HPDE6-E6E7 (cell line): ENCODE results near the gene RHOC.
"Not testable (repeated sequence)": the region's sequence is repeated elsewhere in the genome, so short reads cannot be mapped to it uniquely, and the experiment has no call there.

Experiments
- DNase-seq: peaks from one replicate; pipeline ENCODE4 v3.0.0; 2011; ENCODE audit warnings: missing footprints; ENCODE audit errors: extremely low spot score

Gene RHOC

DNA sequence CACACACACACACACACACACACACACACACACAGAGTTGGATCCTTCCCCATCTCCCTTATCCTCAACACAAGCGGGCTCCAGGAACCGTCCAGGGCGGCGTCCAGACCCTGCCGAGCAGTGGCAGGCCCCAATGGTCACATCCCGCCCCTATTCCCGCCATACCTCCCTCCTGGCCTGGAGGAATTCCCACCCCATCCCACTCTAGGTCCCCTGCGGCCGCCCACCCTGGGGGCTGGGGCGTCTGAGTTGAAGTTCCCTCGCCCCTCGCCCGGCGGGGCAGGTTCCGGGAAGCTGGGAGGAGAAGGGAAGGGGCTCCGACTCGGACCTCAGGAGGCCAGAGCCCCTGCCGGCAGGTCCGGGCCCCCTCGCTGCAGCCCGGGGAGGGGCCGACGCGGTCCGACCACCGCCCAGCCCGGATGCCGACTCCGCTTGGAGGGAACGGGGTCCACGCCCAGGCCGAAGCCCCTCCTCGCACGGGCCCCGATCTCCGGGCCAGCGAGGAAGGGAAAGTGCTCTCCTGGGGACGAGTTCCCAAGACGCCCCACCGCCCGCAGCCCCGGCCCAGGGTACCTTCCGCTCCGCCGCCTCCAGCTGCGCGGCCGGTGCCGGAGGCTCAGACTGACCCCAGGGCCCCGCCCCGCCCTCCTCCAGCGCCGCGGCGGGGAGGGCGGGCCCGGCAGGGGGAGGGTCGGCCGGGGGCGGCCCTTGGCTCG, at the start of gene RHOC:
Gene RHOC (minus strand): TSS at position 623 of the 716 bp plus-strand sequence. CDS start 3,328 bp downstream, outside the sequence.
- DNase-seq, result no peak

GRCh38 chr1:112754116-112754628, 47.2 kb upstream of the RHOC start:
- no peak for DNase-seq

GRCh38 chr1:112748396-112748795, 41.5 kb upstream of the RHOC start:
- DNase-seq, result no peak

GRCh38 chr1:112744009-112744578, 37.2 kb upstream of the RHOC start:
- DNase-seq, result no peak

DNA sequence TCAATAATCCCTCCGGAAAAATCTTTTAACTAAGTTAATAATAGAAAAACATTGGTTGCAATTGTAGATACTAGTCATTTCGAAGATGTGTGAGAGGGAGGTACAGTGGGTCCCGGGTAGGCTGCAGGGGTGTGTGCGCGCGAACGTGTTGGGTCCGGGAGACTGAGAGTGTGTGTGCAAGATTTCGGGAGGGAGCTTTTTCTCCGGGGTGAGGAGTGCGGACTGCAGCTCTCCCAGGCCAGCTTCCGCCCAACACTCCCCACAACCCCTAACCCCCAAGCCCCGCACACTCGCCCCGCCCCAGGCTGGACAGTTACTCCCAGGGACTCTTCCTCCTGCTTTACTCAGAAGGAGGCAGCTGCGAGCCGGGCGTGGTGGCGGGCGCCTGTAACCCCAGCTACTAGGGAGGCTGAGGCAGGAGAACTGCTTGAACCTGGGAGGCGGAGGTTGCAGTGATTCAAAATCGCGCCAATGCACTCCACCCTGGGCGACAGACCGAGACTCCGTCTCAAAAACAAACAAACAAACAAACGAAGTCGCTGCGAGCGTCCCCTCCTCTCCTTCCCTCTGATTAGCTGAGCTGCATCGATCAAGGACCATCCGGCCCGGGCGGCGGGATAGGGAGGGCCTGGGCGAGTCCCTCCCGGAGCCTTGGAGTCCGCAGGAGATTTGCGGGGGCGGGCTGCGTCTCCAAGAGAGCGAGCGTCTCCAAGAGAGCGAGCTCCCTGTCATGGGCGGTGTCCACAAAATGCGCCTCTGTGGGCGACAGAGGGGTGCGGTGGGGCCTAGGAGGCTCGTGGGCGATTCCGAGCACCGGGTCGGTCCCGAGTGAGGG, 36.5 kb upstream of the RHOC start:
- no peak for DNase-seq

- no peak for DNase-seq
These were observed 30.6 kb upstream of the RHOC start for GRCh38 chr1:112737573-112737972.

DNA sequence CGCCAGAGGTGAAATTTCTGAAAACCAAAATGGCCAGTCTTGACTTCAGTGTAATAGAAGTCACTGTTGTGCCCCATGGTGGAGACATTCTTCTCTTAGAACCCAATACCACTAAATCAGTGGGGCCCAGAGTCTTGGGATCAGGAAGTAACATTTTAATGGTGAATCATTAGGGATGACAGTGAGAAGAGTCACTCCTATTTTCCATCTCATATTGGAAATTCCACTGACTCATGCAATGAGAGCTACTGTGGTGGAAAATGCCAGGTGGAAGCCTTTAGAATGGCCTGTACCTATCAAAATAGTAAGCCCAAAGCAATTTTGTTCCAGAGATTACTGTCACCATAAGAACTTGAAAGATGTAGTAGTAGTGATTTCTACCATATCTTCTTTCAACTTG, 28.8 kb upstream of the RHOC start:
- peak; percentile 91 for DNase-seq

GRCh38 chr1:112731451-112731850, 24.5 kb upstream of the RHOC start:
- no peak for DNase-seq

DNA sequence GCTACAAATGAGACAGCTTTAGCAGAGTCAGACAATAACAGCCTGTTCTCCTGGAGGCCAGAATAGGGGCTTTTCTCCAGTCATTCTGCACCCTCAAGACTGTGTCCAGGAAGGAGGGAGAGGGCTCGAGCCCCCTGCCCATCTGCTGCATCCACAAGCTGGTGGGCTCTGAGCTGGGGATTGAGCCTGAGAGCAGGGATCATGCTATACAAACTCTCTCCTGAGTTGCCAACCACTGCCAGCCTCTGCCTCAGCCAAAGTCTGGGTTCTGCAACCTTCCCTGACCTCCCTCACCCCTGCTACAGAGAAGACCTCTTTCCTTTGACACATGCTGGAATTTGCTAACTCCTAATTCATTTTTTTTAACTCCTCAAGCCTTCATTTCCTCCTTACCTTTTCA, 23.0 kb upstream of the RHOC start:
- DNase-seq, result no peak

DNA sequence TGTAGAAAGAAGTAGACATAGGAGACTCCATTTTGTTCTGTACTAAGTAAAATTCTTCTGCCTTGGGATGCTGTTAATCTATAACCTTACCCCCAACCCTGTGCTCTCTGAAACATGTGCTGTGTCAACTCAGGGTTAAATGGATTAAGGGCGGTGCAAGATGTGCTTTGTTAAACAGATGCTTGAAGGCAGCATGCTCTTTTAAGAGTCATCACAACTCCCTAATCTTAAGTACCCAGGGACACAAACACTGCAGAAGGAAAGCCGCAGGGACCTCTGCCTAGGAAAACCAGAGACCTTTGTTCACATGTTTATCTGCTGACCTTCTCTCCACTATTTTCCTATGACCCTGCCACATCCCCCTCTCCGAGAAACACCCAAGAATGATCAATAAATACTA, 22.1 kb upstream of the RHOC start:
- not testable (repeated sequence) for DNase-seq

DNA sequence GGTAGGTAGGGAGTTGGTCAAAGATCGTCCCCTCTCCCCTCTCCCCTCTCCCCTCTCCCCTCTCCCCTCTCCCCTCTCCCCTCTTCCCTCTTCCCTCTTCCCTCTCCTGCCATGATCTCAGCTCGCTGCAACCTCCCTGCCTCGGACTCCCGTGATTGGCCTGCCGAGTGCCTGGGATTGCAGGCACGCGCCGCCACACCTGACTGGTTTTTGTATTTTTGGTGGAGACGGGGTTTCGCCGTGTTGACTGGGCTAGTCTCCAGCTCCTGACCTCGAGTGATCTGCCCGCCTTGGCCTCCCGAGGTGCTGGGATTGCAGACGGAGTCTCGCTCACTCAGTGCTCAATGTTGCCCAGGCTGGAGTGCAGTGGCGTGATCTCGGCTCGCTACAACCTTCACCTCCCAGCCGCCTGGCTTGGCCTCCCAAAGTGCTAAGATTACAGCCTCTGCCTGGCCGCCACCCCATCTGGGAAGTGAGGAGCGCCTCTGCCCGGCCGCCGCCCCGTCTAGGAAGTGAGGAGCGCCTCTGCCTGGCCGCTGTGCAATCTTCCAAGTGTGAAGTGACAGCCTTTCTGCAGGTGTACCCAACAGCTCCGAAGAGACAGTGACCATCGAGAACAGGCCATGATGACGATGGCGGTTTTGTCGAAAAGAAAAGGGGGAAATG, 21.5 kb upstream of the RHOC start:
- DNase-seq, result not testable (repeated sequence)

GRCh38 chr1:112727716-112728115, 20.8 kb upstream of the RHOC start:
- no peak for DNase-seq

DNA sequence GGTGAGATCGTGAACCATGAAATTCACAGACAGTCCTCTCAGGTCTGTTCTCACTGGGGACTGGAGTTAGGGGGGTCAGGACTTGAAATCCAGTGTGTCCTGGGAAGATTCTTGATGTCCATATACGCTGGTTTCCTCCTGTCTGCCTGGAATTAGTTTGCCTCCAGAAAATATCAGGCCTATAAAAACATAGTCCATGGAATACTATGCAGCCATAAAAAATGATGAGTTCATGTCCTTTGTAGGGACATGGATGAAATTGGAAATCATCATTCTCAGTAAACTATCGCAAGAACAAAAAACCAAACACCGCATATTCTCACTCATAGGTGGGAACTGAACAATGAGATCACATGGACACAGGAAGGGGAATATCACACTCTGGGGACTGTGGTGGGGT, 17.3 kb upstream of the RHOC start:
- DNase-seq, result not testable (repeated sequence)

DNA sequence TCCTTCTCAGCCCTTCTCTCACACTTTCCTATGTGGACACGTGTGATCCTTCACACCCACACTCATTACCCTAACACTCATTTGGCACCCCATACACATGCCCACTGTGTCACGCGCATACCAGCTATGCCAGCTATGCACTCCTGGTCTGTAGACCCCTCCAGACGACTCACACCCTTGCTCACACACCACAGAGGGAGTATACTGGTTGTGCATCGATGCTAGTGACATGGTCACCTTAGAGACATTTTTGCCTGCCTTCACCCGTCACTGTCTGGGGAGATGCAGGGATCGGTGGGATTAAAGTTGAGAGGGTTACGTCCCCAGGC, 16.5 kb upstream of the RHOC start:
- DNase-seq, result no peak

DNA sequence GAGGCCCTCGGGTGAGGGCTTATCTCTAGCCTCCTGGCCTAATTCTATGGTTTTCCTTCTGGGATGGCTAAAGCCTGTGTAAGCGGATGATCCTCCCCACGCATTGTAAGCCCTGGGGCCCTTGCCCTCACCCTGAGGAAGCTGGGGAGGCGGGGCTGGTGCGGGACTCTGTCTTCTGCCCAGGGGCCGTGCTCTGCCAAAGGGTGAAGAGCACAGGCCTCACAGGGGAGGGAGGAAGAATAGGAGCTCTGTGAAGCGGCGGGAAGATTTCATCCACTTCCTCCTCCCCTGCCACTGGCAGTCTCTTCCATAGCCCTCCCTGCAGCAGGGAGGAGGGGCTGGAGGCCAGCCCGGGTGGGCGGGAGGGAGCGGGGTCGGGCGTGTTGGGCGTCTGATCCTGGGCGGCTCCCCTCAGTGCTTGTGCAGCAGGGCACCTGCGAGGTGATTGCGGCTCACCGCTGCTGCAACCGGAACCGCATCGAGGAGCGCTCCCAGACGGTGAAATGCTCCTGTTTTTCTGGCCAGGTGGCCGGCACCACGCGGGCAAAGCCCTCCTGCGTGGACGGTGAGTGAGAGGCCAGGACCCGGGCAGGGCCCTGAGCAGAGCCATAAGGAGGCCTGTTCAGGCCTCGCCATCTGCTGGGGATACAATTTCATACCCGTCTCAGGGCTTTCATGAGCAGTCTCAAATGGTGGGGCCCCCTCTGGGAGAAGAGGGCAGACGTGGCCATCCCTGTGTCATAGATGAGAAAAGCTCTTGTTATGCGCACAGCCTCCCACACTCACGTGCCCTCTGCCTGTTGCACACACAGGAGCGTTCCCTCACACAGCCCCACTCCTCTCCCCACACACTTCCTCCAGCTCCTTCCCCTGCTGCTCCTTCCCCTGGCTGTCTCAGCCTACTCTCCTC, 15.9 kb upstream of the RHOC start:
- DNase-seq, result no peak

DNA sequence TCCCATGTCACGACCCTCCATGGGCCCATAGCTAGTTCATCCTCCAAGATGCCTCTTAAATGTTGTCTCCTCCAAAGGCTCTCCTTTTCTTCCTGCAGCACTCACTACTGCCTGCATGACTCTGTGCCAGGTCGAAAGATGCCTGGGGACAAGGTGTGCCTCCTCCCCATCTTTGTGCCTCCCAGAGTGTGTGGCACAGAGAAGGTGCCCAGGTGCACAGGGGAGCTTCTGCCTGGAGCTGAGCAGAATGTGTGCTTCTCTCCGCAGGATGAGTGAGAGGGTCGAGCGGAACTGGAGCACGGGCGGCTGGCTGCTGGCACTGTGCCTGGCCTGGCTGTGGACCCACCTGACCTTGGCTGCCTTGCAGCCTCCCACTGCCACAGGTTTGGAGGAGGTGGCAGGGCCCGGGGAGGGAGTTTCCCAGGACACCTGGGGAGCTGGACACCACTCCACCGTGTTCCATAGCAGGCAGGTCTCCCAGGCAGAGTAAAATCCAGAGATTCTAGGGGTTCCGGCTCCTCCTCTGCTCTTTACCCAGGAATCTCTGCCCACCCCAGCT, 15.1 kb upstream of the RHOC start:
- no peak for DNase-seq

DNA sequence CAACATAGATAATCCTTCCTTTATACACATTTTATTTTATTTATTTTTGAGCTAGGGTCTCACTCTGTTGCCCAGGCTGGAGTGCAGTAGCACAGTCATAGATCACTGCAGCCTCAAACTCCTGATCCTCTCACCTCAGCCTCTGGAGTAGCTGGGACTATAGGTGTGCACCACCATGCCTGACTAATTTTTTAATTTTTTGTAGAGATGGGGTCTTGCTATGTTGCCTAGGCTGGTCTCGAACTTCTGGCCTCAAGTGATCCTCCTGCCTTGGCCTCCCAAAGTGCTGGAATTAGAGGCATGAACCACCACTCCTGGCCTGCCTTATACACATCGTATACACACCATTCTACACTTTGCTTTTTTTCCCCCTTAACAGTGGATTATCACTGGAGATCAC, 14.4 kb upstream of the RHOC start:
- DNase-seq, result not testable (repeated sequence)

GRCh38 chr1:112720800-112721199, 13.9 kb upstream of the RHOC start:
- DNase-seq, result no peak

GRCh38 chr1:112719706-112720105, 12.8 kb upstream of the RHOC start:
- DNase-seq, result no peak

DNA sequence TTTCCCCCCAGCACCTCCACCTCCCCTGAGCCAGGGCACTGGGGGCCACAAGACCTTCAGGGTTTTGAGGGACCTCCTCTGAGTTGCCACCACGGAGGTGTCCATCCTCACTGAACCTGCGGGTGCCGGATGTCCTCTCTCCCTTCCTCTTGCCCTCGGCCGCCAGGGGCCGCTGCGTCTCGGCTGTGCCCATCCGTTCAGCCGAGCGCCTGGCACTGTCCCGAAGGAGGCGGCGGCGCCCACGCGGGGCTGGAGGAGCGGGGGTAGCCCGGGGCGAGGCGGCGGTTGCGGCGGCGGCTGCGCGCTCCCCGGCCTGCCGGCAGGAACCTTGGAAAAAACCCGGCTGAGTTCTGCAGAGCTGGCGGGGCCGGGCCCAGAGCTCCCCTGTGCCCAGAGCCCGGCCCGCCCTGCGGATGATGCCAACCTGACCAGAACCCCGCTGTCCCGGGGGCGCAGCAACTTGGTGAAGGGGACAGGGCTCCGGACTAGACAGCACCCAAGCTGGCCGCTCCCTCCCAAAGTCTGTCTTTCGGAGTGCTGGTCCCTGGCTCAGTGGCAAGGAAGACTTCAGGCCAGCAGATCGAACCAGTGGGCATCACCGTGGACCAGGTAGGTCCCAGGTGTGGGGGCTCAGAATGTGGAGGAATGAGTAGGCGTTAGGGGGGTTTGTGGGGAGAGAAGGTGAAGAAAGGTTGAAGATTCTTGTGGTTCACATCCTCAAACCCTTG, 11.9 kb upstream of the RHOC start:
- DNase-seq, result no peak
